IPS-20b (cell line): ENCODE results near the gene RTP2.

Experiments used
- H3K27ac ChIP-seq: one replicate; pipeline ENCODE4 v1.5.1; 2013; ENCODE audit warnings: low read length
- H3K27me3 ChIP-seq: 2 replicates; pipeline ENCODE4 v1.6.1; 2013; ENCODE audit warnings: mild to moderate bottlenecking, low read length, inconsistent platforms; ENCODE audit not compliant: insufficient read depth
- H3K36me3 ChIP-seq: 2 replicates; pipeline ENCODE4 v1.6.1; 2013; ENCODE audit warnings: low read depth, mild to moderate bottlenecking, inconsistent platforms, low read length, moderate library complexity; ENCODE audit not compliant: insufficient read depth
- H3K4me1 ChIP-seq: 2 replicates; pipeline ENCODE4 v1.6.1; 2013; ENCODE audit warnings: mild to moderate bottlenecking, control low read depth, inconsistent platforms, low read length, moderate library complexity; ENCODE audit not compliant: insufficient read depth
- H3K4me3 ChIP-seq: 2 replicates; pipeline ENCODE4 v1.5.1; 2013; ENCODE audit warnings: mild to moderate bottlenecking, low read length, inconsistent platforms
- H3K9ac ChIP-seq: 2 replicates; pipeline ENCODE4 v1.6.1; 2013; ENCODE audit warnings: low read depth, mild to moderate bottlenecking, inconsistent platforms, low read length, moderate library complexity
- H3K9me3 ChIP-seq: 2 replicates; pipeline ENCODE4 v1.6.1; 2013; ENCODE audit warnings: mild to moderate bottlenecking, low read depth, low read length, inconsistent platforms; ENCODE audit not compliant: insufficient read depth

RTP2 gene

GRCh38 chr3:187737006-187737367 is 34.6 kb upstream of the RTP2 start:
- Histone ChIP-seq H3K4me1 (peaks cover 16% of the 10 kb centered on the region), H3K9ac (peak overlapping the region; percentile 80; the same call in 1 of the 2 replicates), H3K27ac (no peak overlapping the region), H3K27me3 (peaks cover 55% of the 10 kb centered on the region), H3K36me3 (no peaks in the 10 kb centered on the region), H3K4me3 (peak overlapping the region; percentile 78), H3K9me3 (no peaks in the 10 kb centered on the region)

DNA sequence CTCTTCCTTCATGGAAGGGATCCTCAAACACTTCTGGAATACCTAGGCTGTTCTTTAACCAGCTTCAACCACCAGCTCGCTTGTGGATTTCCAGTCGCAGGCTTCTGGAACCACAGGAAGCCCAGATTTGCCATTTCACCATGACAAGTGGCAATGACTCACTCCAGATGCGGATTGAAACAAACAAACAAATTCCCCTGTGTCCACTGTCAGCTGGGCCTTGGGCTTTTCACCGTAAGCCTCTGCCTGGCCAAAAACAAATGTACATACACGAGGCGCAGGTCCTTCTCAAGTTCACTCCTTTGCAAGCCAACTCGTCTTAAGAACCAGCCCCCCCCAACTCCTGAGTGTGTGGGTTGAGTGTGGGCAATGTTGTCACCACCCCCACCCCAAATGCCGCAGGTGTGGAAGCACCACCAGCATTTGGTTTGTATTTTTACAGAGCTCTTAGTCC is 34.1 kb upstream of the RTP2 start:
- Histone ChIP-seq H3K4me1 (peaks cover 16% of the 10 kb centered on the region), H3K36me3 (no peaks in the 10 kb centered on the region), H3K4me3 (no peak overlapping the region), H3K9me3 (no peaks in the 10 kb centered on the region), H3K27ac (no peak overlapping the region), H3K27me3 (peaks cover 49% of the 10 kb centered on the region), H3K9ac (no peak overlapping the region)

- H3K27ac ChIP-seq, result no peak overlapping the region
- peaks cover 16% of the 10 kb centered on the region for H3K4me1 ChIP-seq
- peaks cover 43% of the 10 kb centered on the region for H3K27me3 ChIP-seq
- no peaks in the 10 kb centered on the region for H3K36me3 ChIP-seq
- H3K9ac ChIP-seq, result no peak overlapping the region
- no peaks in the 10 kb centered on the region for H3K9me3 ChIP-seq
- H3K4me3 ChIP-seq, result no peak overlapping the region
Observed at GRCh38 chr3:187735837-187736236, 33.5 kb upstream of the RTP2 start.

- H3K9me3 ChIP-seq, result no peaks in the 10 kb centered on the region
- H3K9ac ChIP-seq, result no peak overlapping the region
- H3K4me3 ChIP-seq, result no peak overlapping the region
- peaks cover 15% of the 10 kb centered on the region for H3K4me1 ChIP-seq
- H3K27ac ChIP-seq, result no peak overlapping the region
- H3K36me3 ChIP-seq, result 0 out of 2 replicates have a peak, but pooled peaks cover under 1% of the 10 kb centered on the region
- H3K27me3 ChIP-seq, result peaks cover 39% of the 10 kb centered on the region
Observed at GRCh38 chr3:187735383-187735782, 33.0 kb upstream of the RTP2 start.

GRCh38 chr3:187734841-187735240 is 32.5 kb upstream of the RTP2 start:
- Histone ChIP-seq H3K4me1 (peaks cover 12% of the 10 kb centered on the region), H3K9ac (no peak overlapping the region), H3K27ac (no peak overlapping the region), H3K4me3 (no peak overlapping the region), H3K9me3 (no peaks in the 10 kb centered on the region), H3K27me3 (peaks cover 34% of the 10 kb centered on the region), H3K36me3 (peaks cover 6% of the 10 kb centered on the region; the same call in 1 of the 2 replicates)

DNA sequence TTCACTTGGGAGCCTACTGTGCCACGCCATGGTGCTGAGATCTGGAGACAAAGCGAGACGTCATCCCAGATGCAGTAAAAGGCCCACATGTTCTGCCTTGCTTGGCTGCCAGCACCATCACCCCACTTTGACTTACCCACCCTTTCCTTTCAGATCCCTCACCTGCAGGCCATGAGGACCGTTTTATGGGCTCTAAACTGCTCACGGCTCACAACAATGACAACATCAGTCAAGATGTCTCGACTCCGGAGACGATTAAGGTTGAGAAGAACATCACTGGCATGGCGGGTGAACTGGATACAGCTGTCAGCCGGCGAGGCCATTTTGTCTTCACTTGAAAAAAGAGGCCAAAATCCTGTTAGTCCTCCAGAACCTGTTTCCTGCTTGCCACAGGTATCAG is 31.0 kb upstream of the RTP2 start:
- Histone ChIP-seq H3K9me3 (no peaks in the 10 kb centered on the region), H3K27me3 (peaks cover 26% of the 10 kb centered on the region), H3K4me3 (no peak overlapping the region), H3K27ac (no peak overlapping the region), H3K4me1 (peaks cover 12% of the 10 kb centered on the region), H3K36me3 (peaks cover 18% of the 10 kb centered on the region), H3K9ac (no peak overlapping the region)

GRCh38 chr3:187729598-187729997 is 27.2 kb upstream of the RTP2 start:
- H3K4me1 ChIP-seq, result no peaks in the 10 kb centered on the region
- peaks cover 34% of the 10 kb centered on the region for H3K36me3 ChIP-seq
- H3K9ac ChIP-seq, result no peak overlapping the region
- H3K27me3 ChIP-seq, result no peaks in the 10 kb centered on the region
- H3K4me3 ChIP-seq, result no peak overlapping the region
- no peak overlapping the region for H3K27ac ChIP-seq
- H3K9me3 ChIP-seq, result no peaks in the 10 kb centered on the region

GRCh38 chr3:187728940-187729583 is 26.7 kb upstream of the RTP2 start:
- no peaks in the 10 kb centered on the region for H3K27me3 ChIP-seq
- peaks cover 35% of the 10 kb centered on the region for H3K36me3 ChIP-seq
- H3K27ac ChIP-seq, result no peak overlapping the region
- H3K4me1 ChIP-seq, result no peaks in the 10 kb centered on the region
- no peaks in the 10 kb centered on the region for H3K9me3 ChIP-seq
- H3K9ac ChIP-seq, result no peak overlapping the region
- H3K4me3 ChIP-seq, result no peak overlapping the region

GRCh38 chr3:187728248-187728647 is 25.9 kb upstream of the RTP2 start:
- H3K36me3 ChIP-seq, result peaks cover 37% of the 10 kb centered on the region

DNA sequence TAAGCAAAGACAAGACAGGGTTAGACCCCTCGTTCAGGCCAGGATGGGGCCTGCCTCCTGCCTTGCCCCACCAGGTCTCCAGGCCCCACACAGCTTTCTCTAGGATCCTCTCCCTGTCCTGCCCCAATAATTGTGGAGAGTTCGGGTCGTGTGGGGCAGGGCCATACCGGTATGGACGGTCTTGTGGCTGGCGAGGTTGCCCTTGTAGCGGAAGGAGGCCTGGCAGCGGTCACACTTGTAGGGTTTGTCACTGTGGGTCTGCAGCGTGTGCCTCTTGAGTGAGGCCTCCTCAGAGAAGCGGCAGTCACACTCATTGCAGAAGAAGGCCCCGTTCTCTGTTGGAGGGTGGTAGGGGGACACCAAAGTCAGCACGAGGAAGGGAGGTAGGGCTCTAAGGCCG is 24.2 kb upstream of the RTP2 start:
- no peak overlapping the region for H3K4me3 ChIP-seq
- H3K9me3 ChIP-seq, result no peaks in the 10 kb centered on the region
- H3K36me3 ChIP-seq, result peaks cover 42% of the 10 kb centered on the region
- H3K4me1 ChIP-seq, result no peaks in the 10 kb centered on the region
- H3K27me3 ChIP-seq, result no peaks in the 10 kb centered on the region
- H3K9ac ChIP-seq, result no peak overlapping the region
- no peak overlapping the region for H3K27ac ChIP-seq

More at GRCh38 chr3:187728248-187728647, 25.9 kb upstream of the RTP2 start:
- no peak overlapping the region for H3K27ac ChIP-seq
- H3K27me3 ChIP-seq, result no peaks in the 10 kb centered on the region
- H3K9ac ChIP-seq, result no peak overlapping the region
- no peaks in the 10 kb centered on the region for H3K9me3 ChIP-seq
- H3K4me1 ChIP-seq, result no peaks in the 10 kb centered on the region
- H3K4me3 ChIP-seq, result no peak overlapping the region

GRCh38 chr3:187725653-187726370 is 23.5 kb upstream of the RTP2 start:
- Histone ChIP-seq H3K4me3 (no peak overlapping the region), H3K36me3 (peaks cover 42% of the 10 kb centered on the region), H3K4me1 (no peaks in the 10 kb centered on the region), H3K9ac (no peak overlapping the region), H3K27me3 (no peaks in the 10 kb centered on the region), H3K9me3 (no peaks in the 10 kb centered on the region), H3K27ac (no peak overlapping the region)

DNA sequence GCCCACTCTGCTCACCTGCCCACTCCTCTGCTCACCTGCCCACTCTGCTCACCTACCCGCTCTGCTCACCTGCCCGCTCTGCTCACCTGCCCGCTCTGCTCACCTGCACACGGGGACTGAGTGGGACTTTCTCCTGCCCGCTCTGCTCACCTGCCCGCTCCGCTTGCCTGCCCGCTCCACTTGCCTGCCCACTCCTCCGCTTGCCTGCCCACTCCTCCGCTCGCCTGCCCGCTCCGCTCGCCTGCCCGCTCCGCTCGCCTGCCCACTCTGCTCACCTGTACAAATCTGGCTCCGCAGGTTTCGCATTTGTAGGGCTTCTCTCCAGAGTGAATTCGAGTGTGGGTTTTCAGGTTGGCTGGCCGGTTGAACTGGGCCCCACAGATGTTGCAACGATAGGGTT is 22.9 kb upstream of the RTP2 start:
- Histone ChIP-seq H3K27me3 (no peaks in the 10 kb centered on the region), H3K9me3 (no peaks in the 10 kb centered on the region), H3K4me1 (no peaks in the 10 kb centered on the region), H3K27ac (no peak overlapping the region), H3K9ac (no peak overlapping the region), H3K36me3 (peaks cover 40% of the 10 kb centered on the region), H3K4me3 (no peak overlapping the region)
